Prostate gland (tissue), 2 donors: Measurements from ENCODE around the gene REEP2.

Experiments used
- POLR2A ChIP-seq: fragments of 450-650 bp; IDR thresholded peaks from one replicate; pipeline ENCODE4 v1.6.1; 2016; ENCODE audit warnings: antibody characterized with exemption, mild to moderate bottlenecking
- TF ChIP-seq, protein P1 (sequence below), 4 experiments: fragments of 200-600 bp in 2 of 4; fragments of 450-650 bp in 2 of 4; sonication (generic) in 2 of 4; IDR thresholded peaks; 1 replicate in 3 of 4; 2 replicates in 1 of 4; pipeline ENCODE4 v1.5.1; 2016 to 2019; ENCODE audit warnings: antibody characterized with exemption in 4 of 4, mild to moderate bottlenecking in 2 of 4, moderate library complexity in 2 of 4

DNA sequence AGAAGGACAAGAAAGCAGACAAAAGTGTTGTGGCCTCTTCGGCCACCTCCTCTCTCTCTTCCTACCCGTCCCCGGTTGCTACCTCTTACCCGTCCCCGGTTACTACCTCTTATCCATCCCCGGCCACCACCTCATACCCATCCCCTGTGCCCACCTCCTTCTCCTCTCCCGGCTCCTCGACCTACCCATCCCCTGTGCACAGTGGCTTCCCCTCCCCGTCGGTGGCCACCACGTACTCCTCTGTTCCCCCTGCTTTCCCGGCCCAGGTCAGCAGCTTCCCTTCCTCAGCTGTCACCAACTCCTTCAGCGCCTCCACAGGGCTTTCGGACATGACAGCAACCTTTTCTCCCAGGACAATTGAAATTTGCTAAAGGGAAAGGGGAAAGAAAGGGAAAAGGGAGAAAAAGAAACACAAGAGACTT lies 28.9 kb downstream of the REEP2 start:
- TF ChIP-seq, protein P1, sequence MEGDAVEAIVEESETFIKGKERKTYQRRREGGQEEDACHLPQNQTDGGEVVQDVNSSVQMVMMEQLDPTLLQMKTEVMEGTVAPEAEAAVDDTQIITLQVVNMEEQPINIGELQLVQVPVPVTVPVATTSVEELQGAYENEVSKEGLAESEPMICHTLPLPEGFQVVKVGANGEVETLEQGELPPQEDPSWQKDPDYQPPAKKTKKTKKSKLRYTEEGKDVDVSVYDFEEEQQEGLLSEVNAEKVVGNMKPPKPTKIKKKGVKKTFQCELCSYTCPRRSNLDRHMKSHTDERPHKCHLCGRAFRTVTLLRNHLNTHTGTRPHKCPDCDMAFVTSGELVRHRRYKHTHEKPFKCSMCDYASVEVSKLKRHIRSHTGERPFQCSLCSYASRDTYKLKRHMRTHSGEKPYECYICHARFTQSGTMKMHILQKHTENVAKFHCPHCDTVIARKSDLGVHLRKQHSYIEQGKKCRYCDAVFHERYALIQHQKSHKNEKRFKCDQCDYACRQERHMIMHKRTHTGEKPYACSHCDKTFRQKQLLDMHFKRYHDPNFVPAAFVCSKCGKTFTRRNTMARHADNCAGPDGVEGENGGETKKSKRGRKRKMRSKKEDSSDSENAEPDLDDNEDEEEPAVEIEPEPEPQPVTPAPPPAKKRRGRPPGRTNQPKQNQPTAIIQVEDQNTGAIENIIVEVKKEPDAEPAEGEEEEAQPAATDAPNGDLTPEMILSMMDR (IDR thresholded peaks at IDR 0.05): no peak
- TF ChIP-seq POLR2A: no peak
